Measurements from ENCODE around the gene TTLL5. TPM values are rescaled to one million over a fixed set of nuclear protein-coding genes. Genes with fewer than 3 reads are reported as not detected.

The TTLL5 gene
- total RNA-seq, 1 donor from 2014 or later: 26.0 TPM

DNA sequence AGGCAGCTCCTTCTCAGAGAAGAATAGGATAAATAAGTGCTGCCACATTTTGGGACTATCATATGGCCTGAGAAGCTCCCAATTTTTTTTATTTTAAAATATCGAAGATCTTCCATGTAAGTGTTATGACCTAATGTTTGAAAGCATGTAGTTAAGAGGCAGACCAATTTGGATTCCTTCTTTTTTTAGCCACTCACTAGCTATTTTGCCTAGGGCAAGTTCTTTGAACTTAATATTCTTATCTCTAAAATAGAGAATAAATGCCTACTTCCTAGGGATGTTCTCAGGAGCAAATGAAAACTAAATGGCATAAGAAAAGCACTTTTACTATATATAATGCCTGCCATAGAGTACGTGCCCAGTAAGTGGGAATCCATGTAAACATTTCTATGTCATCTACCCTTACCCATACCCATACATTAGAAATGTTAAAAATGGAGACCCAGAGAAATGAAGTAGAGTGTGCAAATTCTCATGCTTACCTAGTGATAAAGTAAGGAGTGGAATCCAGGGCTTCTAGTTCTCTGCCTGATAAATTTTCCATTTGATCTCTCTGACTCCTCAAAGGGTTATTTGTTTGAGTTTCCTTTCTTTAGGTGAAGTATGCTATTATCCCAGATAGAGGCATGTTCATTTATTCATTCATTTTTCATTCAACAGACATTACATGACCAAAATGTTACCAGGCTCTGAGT is 172.4 kb downstream of the TTLL5 start:
- no peaks in the 10 kb centered on the region for H3K27me3 ChIP-seq
- no peaks in the 10 kb centered on the region for H3K36me3 ChIP-seq
- intact Hi-C loops (cut with DNase I): no loop called here
- DNase-seq (no peak), ATAC-seq (no peak)
- H3K27ac ChIP-seq: no peak overlapping the region
- H3K4me3 ChIP-seq: no peak overlapping the region
- H3K4me1 ChIP-seq: peaks cover 12% of the 10 kb centered on the region
- no peaks in the 10 kb centered on the region for H3K9me3 ChIP-seq
- TF ChIP-seq, protein P1, sequence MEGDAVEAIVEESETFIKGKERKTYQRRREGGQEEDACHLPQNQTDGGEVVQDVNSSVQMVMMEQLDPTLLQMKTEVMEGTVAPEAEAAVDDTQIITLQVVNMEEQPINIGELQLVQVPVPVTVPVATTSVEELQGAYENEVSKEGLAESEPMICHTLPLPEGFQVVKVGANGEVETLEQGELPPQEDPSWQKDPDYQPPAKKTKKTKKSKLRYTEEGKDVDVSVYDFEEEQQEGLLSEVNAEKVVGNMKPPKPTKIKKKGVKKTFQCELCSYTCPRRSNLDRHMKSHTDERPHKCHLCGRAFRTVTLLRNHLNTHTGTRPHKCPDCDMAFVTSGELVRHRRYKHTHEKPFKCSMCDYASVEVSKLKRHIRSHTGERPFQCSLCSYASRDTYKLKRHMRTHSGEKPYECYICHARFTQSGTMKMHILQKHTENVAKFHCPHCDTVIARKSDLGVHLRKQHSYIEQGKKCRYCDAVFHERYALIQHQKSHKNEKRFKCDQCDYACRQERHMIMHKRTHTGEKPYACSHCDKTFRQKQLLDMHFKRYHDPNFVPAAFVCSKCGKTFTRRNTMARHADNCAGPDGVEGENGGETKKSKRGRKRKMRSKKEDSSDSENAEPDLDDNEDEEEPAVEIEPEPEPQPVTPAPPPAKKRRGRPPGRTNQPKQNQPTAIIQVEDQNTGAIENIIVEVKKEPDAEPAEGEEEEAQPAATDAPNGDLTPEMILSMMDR (IDR thresholded peaks at IDR 0.05): no peak

DNA sequence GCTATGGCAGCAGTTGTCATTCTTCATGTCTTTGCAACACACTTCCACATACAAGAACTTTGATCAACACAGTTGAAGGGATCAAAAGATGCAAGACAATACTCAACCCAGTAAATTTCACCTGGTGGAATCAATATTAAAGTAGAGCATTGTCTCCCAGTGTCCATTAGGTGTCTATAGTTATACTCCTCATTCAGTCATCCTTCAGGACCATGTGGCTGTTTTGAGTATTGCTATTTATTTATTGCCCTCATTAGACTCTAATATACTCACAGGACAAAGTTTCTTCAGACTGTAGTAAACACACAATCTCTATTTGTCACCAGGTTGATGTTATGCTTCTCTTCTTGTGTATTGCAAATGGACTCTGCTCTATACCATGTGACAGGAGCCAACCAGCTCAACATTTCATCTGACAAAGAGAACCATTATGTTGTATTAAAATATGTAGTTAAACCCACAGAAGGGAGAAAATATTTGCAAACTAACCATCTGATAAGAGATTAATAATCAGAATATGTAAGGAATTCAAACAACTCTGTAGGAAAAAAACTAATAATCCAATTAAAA is 174.2 kb downstream of the TTLL5 start:
- peaks cover 12% of the 10 kb centered on the region for H3K4me1 ChIP-seq
- intact Hi-C loops (cut with DNase I): no loop called here
- TF ChIP-seq, protein P1 (IDR thresholded peaks at IDR 0.05): no peak
- H3K9me3 ChIP-seq: no peaks in the 10 kb centered on the region
- no peaks in the 10 kb centered on the region for H3K27me3 ChIP-seq
- H3K27ac ChIP-seq: no peak overlapping the region
- no peaks in the 10 kb centered on the region for H3K36me3 ChIP-seq
- DNase-seq (no peak), ATAC-seq (no peak)
- no peak overlapping the region for H3K4me3 ChIP-seq

DNA sequence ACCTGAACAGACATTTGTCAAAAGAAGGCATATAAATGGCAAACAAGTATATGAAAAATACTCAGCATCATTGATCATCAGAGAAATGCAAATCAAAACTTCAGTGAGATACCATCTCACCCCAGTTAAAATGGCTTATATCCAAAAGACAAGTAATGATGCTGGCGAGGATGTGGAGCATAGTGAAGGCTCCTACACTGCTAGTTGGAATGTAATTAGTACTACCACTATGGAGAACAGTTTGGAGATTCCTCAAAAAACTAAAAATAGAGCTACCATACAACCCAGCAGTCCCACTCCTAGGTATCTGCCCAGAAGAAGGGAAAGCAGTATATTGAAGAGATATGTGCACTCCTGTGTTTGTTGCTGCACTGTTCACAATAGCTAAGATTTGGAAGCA is 174.7 kb downstream of the TTLL5 start:
- TF ChIP-seq, protein P1 (IDR thresholded peaks at IDR 0.05): no peak
- no peaks in the 10 kb centered on the region for H3K27me3 ChIP-seq
- no peaks in the 10 kb centered on the region for H3K9me3 ChIP-seq
- no peak overlapping the region for H3K4me3 ChIP-seq
- ATAC-seq (no peak), DNase-seq (no peak)
- H3K36me3 ChIP-seq: no peaks in the 10 kb centered on the region
- no peak overlapping the region for H3K27ac ChIP-seq
- intact Hi-C loops (cut with DNase I): no loop called here
- H3K4me1 ChIP-seq: peaks cover 12% of the 10 kb centered on the region

DNA sequence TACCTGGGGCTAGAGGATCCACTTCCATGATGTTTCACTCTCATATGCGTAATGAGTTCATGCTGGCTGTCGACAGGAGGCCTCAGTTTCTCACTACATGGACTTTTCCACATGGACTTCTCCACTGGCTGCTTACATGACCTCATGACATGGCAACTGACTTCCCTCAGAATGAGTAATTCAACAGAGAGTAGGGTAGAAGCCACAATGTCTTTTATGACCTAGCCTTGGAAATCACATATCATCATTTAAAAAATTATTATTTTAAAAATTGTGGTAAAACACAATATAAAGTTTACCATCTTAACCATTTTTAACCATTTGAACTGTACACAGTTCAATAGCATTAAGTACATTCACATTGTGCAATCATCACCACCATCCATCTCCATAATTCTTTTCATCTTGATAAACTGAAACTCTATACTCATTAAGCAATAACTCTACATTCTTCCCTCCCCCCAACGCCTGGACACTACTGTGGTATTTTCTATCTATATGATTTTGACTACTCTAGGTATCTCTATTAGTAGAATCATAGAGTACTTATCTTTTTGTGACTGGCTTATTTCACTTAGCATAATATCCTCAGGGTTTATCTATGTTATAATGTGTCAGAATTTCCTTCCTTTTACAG is 176.2 kb downstream of the TTLL5 start:
- intact Hi-C loops (cut with DNase I): no loop called here

DNA sequence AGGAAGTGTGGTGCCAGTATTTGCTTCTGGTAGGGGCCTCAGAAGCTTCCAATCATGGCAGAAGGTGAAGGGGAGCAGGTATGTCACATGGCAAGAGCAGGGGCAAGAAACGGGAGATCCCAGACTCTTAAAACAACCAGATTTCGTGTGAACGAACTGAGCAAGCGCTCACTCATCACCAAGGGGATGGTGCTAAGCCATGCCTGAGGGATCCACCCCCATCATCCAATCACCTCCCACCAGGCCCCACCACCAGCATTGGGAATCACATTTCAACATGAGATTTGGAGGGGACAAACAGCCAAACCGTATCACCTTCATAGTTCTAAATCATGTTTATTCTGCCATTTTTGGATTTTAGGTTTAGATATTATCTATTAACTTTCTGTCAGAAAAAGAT is 179.9 kb downstream of the TTLL5 start:
- DNase-seq (no peak), ATAC-seq (no peak)
- intact Hi-C loops (cut with DNase I): no loop called here
- H3K9me3 ChIP-seq: no peaks in the 10 kb centered on the region
- no peaks in the 10 kb centered on the region for H3K27me3 ChIP-seq
- peaks cover 4% of the 10 kb centered on the region for H3K4me1 ChIP-seq
- TF ChIP-seq, protein P1 (IDR thresholded peaks at IDR 0.05): no peak
- H3K36me3 ChIP-seq: no peaks in the 10 kb centered on the region
- no peak overlapping the region for H3K27ac ChIP-seq
- no peak overlapping the region for H3K4me3 ChIP-seq

More for the DNA sequence above, 176.2 kb downstream of the TTLL5 start:
- H3K4me3 ChIP-seq: no peak overlapping the region
- H3K9me3 ChIP-seq: no peaks in the 10 kb centered on the region
- no peak for DNase-seq
- TF ChIP-seq, protein P1 (IDR thresholded peaks at IDR 0.05): no peak
- no peak for ATAC-seq
- no peaks in the 10 kb centered on the region for H3K27me3 ChIP-seq
- peaks cover 8% of the 10 kb centered on the region for H3K4me1 ChIP-seq
- H3K36me3 ChIP-seq: no peaks in the 10 kb centered on the region
- H3K27ac ChIP-seq: no peak overlapping the region

All from upper lobe of right lung (tissue), 1 donor.